ENCODE data around the gene SEMA5B.

Gene SEMA5B

GRCh38 chr3:122890720-122891220 is 136.8 kb downstream of the SEMA5B start:
- Histone ChIP-seq H3K36me3 (replicated peaks; ENCODE audit: insufficient read depth, low read length) (no peaks in the 10 kb centered on the region), H3K9me3 (replicated peaks; ENCODE audit: insufficient read depth, low read length) (no peaks in the 10 kb centered on the region), H3K4me3 (ENCODE audit: low read length) (no peak overlapping the region), H3K4me1 (ENCODE audit: low read length) (peaks cover 12% of the 10 kb centered on the region), H3K4me2 (ENCODE audit: low read depth, low read length) (no peak overlapping the region), H4K20me1 (ENCODE audit: insufficient read depth, low read length) (no peaks in the 10 kb centered on the region), H3K9ac (ENCODE audit: low read length) (no peak overlapping the region), H3K27ac (ENCODE audit: low read length) (no peak overlapping the region), H2AFZ (ENCODE audit: low read length) (no peak overlapping the region), H3F3A (ENCODE audit: insufficient read depth, low read length) (no peaks in the 10 kb centered on the region), H3K9me2 (replicated peaks; ENCODE audit: insufficient read depth, low read length) (no peaks in the 10 kb centered on the region), H3K27me3 (replicated peaks; ENCODE audit: insufficient read depth, low read length) (no peaks in the 10 kb centered on the region), H3K79me2 (ENCODE audit: low read length) (no peaks in the 10 kb centered on the region)
- TF ChIP-seq CTCF (IDR thresholded peaks at IDR 0.05; ENCODE audit: low read length), result no peak
- TF ChIP-seq EZH2 (optimal IDR thresholded peaks at IDR 0.05; ENCODE audit: low read depth, low read length), result no peak
- TF ChIP-seq EZH2phosphoT487 (IDR thresholded peaks at IDR 0.05; ENCODE audit: low read length), result no peak
- DNase-seq, result no peak

GRCh38 chr3:122890077-122890719 is 137.4 kb downstream of the SEMA5B start:
- H4K20me1 ChIP-seq (ENCODE audit: insufficient read depth, low read length), result no peaks in the 10 kb centered on the region
- no peak for DNase-seq
- no peak overlapping the region for H3K4me3 ChIP-seq (ENCODE audit: low read length)
- no peaks in the 10 kb centered on the region for H3K9me2 ChIP-seq (replicated peaks; ENCODE audit: insufficient read depth, low read length)
- no peaks in the 10 kb centered on the region for H3K9me3 ChIP-seq (replicated peaks; ENCODE audit: insufficient read depth, low read length)
- no peak overlapping the region for H2AFZ ChIP-seq (ENCODE audit: low read length)
- no peaks in the 10 kb centered on the region for H3K36me3 ChIP-seq (replicated peaks; ENCODE audit: insufficient read depth, low read length)
- no peaks in the 10 kb centered on the region for H3K79me2 ChIP-seq (ENCODE audit: low read length)
- H3F3A ChIP-seq (ENCODE audit: insufficient read depth, low read length), result no peaks in the 10 kb centered on the region
- no peak for TF ChIP-seq EZH2phosphoT487 (IDR thresholded peaks at IDR 0.05; ENCODE audit: low read length)
- no peak for TF ChIP-seq CTCF (IDR thresholded peaks at IDR 0.05; ENCODE audit: low read length)
- TF ChIP-seq EZH2 (optimal IDR thresholded peaks at IDR 0.05; ENCODE audit: low read depth, low read length), result no peak
- H3K27ac ChIP-seq (ENCODE audit: low read length), result no peak overlapping the region
- no peak overlapping the region for H3K9ac ChIP-seq (ENCODE audit: low read length)
- H3K4me2 ChIP-seq (ENCODE audit: low read depth, low read length), result no peak overlapping the region
- no peaks in the 10 kb centered on the region for H3K27me3 ChIP-seq (replicated peaks; ENCODE audit: insufficient read depth, low read length)
- H3K4me1 ChIP-seq (ENCODE audit: low read length), result peaks cover 12% of the 10 kb centered on the region

GRCh38 chr3:122886946-122887345 is 140.6 kb downstream of the SEMA5B start:
- no peak overlapping the region for H3K9ac ChIP-seq (ENCODE audit: low read length)
- no peaks in the 10 kb centered on the region for H3K27me3 ChIP-seq (replicated peaks; ENCODE audit: insufficient read depth, low read length)
- no peaks in the 10 kb centered on the region for H3K36me3 ChIP-seq (replicated peaks; ENCODE audit: insufficient read depth, low read length)
- H3K9me3 ChIP-seq (replicated peaks; ENCODE audit: insufficient read depth, low read length), result no peaks in the 10 kb centered on the region
- no peak for DNase-seq
- H3K4me1 ChIP-seq (ENCODE audit: low read length), result no peaks in the 10 kb centered on the region
- H3K4me2 ChIP-seq (ENCODE audit: low read depth, low read length), result no peak overlapping the region
- H4K20me1 ChIP-seq (ENCODE audit: insufficient read depth, low read length), result no peaks in the 10 kb centered on the region
- no peaks in the 10 kb centered on the region for H3K9me2 ChIP-seq (replicated peaks; ENCODE audit: insufficient read depth, low read length)
- H3F3A ChIP-seq (ENCODE audit: insufficient read depth, low read length), result no peaks in the 10 kb centered on the region
- H3K27ac ChIP-seq (ENCODE audit: low read length), result no peak overlapping the region
- TF ChIP-seq CTCF (IDR thresholded peaks at IDR 0.05; ENCODE audit: low read length) (no peak), EZH2phosphoT487 (IDR thresholded peaks at IDR 0.05; ENCODE audit: low read length) (no peak), EZH2 (optimal IDR thresholded peaks at IDR 0.05; ENCODE audit: low read depth, low read length) (no peak)
- H2AFZ ChIP-seq (ENCODE audit: low read length), result no peak overlapping the region
- no peak overlapping the region for H3K4me3 ChIP-seq (ENCODE audit: low read length)
- no peaks in the 10 kb centered on the region for H3K79me2 ChIP-seq (ENCODE audit: low read length)

All from MM.1S (cell line).